GM06990 (cell line): ENCODE measurements around the gene NTM.

Experiments
- DNase-seq: peaks from one replicate; pipeline ENCODE4 v3.0.0-alpha.2; 2011; ENCODE audit not compliant: insufficient read length; ENCODE audit errors: extremely low read depth
- H3K27me3 ChIP-seq: replicated peaks from 2 replicates; pipeline ENCODE4 v1.6.0; 2011; ENCODE audit warnings: low read length; ENCODE audit not compliant: control insufficient read depth, insufficient read depth
- H3K36me3 ChIP-seq: 2 replicates; pipeline ENCODE4 v1.5.1; 2011; ENCODE audit warnings: low read length; ENCODE audit not compliant: control insufficient read depth, insufficient read depth
- H3K4me3 ChIP-seq: replicated peaks from 2 replicates; pipeline ENCODE4 v1.5.1; 2011; ENCODE audit warnings: low read depth, mild to moderate bottlenecking, control low read depth, low read length
- CTCF ChIP-seq: IDR thresholded peaks from 2 replicates; pipeline ENCODE4 v1.5.1; 2011; ENCODE audit warnings: low read length, control low read depth, mild to moderate bottlenecking, inconsistent platforms; ENCODE audit not compliant: insufficient read depth, poor library complexity, severe bottlenecking

The NTM gene

GRCh38 chr11:132035766-132036165, 665.4 kb downstream of the NTM start:
- no peak for DNase-seq
- TF ChIP-seq CTCF, result no peak

GRCh38 chr11:132036220-132036619, 665.8 kb downstream of the NTM start:
- no peak for DNase-seq
- no peaks in the 10 kb centered on the region for H3K36me3 ChIP-seq
- no peak for TF ChIP-seq CTCF

More at GRCh38 chr11:132035766-132036165, 665.4 kb downstream of the NTM start:
- Histone ChIP-seq H3K36me3 (no peaks in the 10 kb centered on the region), H3K27me3 (peaks cover 2% of the 10 kb centered on the region; the same call in 1 of the 2 replicates), H3K4me3 (no peak overlapping the region)

GRCh38 chr11:132036746-132037466, 666.5 kb downstream of the NTM start:
- H3K36me3 ChIP-seq, result no peaks in the 10 kb centered on the region
- H3K4me3 ChIP-seq, result no peak overlapping the region
- DNase-seq, result no peak
- H3K27me3 ChIP-seq, result peaks cover 2% of the 10 kb centered on the region; the same call in 1 of the 2 replicates
- no peak for TF ChIP-seq CTCF

More at GRCh38 chr11:132036220-132036619, 665.8 kb downstream of the NTM start:
- Histone ChIP-seq H3K27me3 (peaks cover 2% of the 10 kb centered on the region; the same call in 1 of the 2 replicates), H3K4me3 (no peak overlapping the region)

- Histone ChIP-seq H3K36me3 (no peaks in the 10 kb centered on the region), H3K27me3 (peaks cover 2% of the 10 kb centered on the region; the same call in 1 of the 2 replicates), H3K4me3 (no peak overlapping the region)
- DNase-seq, result no peak
- TF ChIP-seq CTCF, result no peak
Observed at GRCh38 chr11:132037467-132037862, 667.0 kb downstream of the NTM start.

GRCh38 chr11:132037956-132038355, 667.5 kb downstream of the NTM start:
- TF ChIP-seq CTCF, result no peak
- Histone ChIP-seq H3K4me3 (no peak overlapping the region), H3K27me3 (peaks cover 2% of the 10 kb centered on the region; the same call in 1 of the 2 replicates), H3K36me3 (no peaks in the 10 kb centered on the region)
- no peak for DNase-seq
